Lung (tissue), 12 donors: ENCODE results near the gene GFI1B. TPM values are rescaled to one million over a fixed set of nuclear protein-coding genes. Genes with fewer than 3 reads are reported as not detected.

ENCODE experiments used
- ATAC-seq: fragments of 200-7000 bp; cut with Tn5 transposase; one replicate; pipeline ENCODE4 v1.9.1; 2020; ENCODE audit warnings: moderate number of reproducible peaks; ENCODE audit not compliant: insufficient read depth, low FRiP score
- DNase-seq, 3 donors: peaks; one replicate each; pipeline ENCODE4 v3.0.0-alpha.2; 2013 to 2017
- H3K27ac ChIP-seq, 2 donors: one replicate each; pipeline ENCODE4 v1.5.1; 2013; ENCODE audit warnings: mild to moderate bottlenecking in 2 of 2, moderate library complexity in 2 of 2, control low read depth in 1 of 2, inconsistent platforms in 1 of 2, low read depth in 1 of 2, low read length in 1 of 2
- H3K27me3 ChIP-seq, 3 donors: one replicate each; pipeline ENCODE4 v1.5.1; 2013; ENCODE audit warnings: low read length in 2 of 3; ENCODE audit not compliant: control insufficient read depth in 3 of 3, insufficient read depth in 3 of 3
- H3K36me3 ChIP-seq, 4 donors: one replicate each; pipeline ENCODE4 v1.5.1; 2013; ENCODE audit warnings: low read length in 4 of 4, mild to moderate bottlenecking in 1 of 4, moderate library complexity in 1 of 4; ENCODE audit not compliant: control insufficient read depth in 4 of 4, insufficient read depth in 4 of 4
- H3K4me1 ChIP-seq, 5 donors: one replicate each; pipeline ENCODE4 v1.5.1; 2013; ENCODE audit warnings: low read length in 5 of 5, mild to moderate bottlenecking in 2 of 5, moderate library complexity in 1 of 5; ENCODE audit not compliant: control insufficient read depth in 5 of 5, insufficient read depth in 5 of 5
- H3K4me3 ChIP-seq: one replicate; pipeline ENCODE4 v1.5.1; 2013; ENCODE audit warnings: mild to moderate bottlenecking, control low read depth, moderate library complexity
- H3K9ac ChIP-seq, 2 donors: one replicate each; pipeline ENCODE4 v1.5.1; 2013; ENCODE audit warnings: low read length in 2 of 2, control low read depth in 1 of 2; ENCODE audit not compliant: insufficient read depth in 1 of 2
- H3K9me3 ChIP-seq, 4 donors: one replicate each; pipeline ENCODE4 v1.5.1; 2013; ENCODE audit warnings: low read length in 3 of 4, mild to moderate bottlenecking in 1 of 4, moderate library complexity in 1 of 4; ENCODE audit not compliant: control insufficient read depth in 4 of 4, insufficient read depth in 3 of 4
- whole genome bisulfite sequencing, 2 donors: extraction: QIAGEN DNeasy Blood & Tissue Kit; methylation state at CpG; one replicate each; pipeline ENCODE4 v1.1.7; 2013; 5-methylcytosine and 5-hydroxymethylcytosine counted together
- polyA plus RNA-seq, 2 donors: library from polyadenylated mRNA; stranded (reverse); fragments of 200-250 nt; gene quantifications; one replicate each; pipeline ENCODE4 v1.2.1, GENCODE V29; 2013
- total RNA-seq, 2 donors: library from RNA; depleted of rRNA in 1 of 2; stranded (reverse); fragments of >200 nt in 1 of 2; gene quantifications; one replicate each; pipeline ENCODE4 v1.2.1, GENCODE V29; 2014 to 2021
- TF ChIP-seq, protein P1 (sequence below): IDR thresholded peaks from 2 replicates; pipeline ENCODE4 v1.5.1; 2012; ENCODE audit warnings: mild to moderate bottlenecking; ENCODE audit errors: control extremely low read depth, extremely low read depth
- donor health status: control.
- donor health status: control.
- donor health status: Bipolar disorder and iron deficiency.
- donor health status: healthy.
- donor health status: DM: yes; HTN: yes; CAD: no.

GFI1B gene
- total and polyA plus RNA-seq, 4 donors, result 0.25 to 1.4 (median 0.76) TPM

GRCh38 chr9:133031496-133031911 is 53.0 kb downstream of the GFI1B start:
- Histone ChIP-seq H3K4me1 (peaks cover 7 to 16% (median 11%) of the 10 kb centered on the region in 5 donors), H3K36me3 (peaks cover 0 to 17% (median 6%) of the 10 kb centered on the region in 4 donors), H3K27ac (no peak overlapping the region), H3K4me3 (peak overlapping the region; percentile 89), H3K9me3 (peaks cover 0 to 4% (median 0%) of the 10 kb centered on the region in 4 donors), H3K27me3 (no peaks in the 10 kb centered on the region), H3K9ac (peak overlapping the region; percentile 75 to 82)
- TF ChIP-seq, protein P1, sequence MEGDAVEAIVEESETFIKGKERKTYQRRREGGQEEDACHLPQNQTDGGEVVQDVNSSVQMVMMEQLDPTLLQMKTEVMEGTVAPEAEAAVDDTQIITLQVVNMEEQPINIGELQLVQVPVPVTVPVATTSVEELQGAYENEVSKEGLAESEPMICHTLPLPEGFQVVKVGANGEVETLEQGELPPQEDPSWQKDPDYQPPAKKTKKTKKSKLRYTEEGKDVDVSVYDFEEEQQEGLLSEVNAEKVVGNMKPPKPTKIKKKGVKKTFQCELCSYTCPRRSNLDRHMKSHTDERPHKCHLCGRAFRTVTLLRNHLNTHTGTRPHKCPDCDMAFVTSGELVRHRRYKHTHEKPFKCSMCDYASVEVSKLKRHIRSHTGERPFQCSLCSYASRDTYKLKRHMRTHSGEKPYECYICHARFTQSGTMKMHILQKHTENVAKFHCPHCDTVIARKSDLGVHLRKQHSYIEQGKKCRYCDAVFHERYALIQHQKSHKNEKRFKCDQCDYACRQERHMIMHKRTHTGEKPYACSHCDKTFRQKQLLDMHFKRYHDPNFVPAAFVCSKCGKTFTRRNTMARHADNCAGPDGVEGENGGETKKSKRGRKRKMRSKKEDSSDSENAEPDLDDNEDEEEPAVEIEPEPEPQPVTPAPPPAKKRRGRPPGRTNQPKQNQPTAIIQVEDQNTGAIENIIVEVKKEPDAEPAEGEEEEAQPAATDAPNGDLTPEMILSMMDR, result no peak
- ATAC-seq (no peak), DNase-seq (no peak)
- 68 to 70% methylated on average over 10 of the region's 10 CpGs for WGBS, 2 donors

DNA sequence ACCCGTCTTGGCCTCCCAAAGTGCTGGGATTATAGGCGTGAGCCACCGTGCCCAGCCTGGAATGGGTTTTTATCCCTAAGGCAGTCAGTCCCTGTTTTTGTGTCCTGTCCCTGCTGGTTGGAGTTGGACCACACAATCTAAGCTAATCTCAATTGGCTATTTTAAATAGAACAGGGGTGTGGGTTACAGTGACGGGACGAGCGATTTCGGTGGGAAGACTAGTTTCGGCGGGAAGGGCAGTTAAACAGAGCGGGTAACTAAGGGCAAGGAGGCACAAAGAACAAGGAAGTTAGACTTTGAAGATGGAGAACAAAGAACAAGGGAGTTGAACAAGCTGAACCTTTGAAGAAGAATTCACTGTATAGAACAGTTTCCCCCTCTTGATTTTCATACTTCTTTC is 53.7 kb downstream of the GFI1B start:
- Histone ChIP-seq H3K4me3 (no peak overlapping the region), H3K27ac (no peak overlapping the region), H3K9me3 (peaks cover 0 to 4% (median 0%) of the 10 kb centered on the region in 4 donors), H3K9ac (no peak overlapping the region), H3K4me1 (peaks cover 7 to 16% (median 11%) of the 10 kb centered on the region in 5 donors), H3K36me3 (peaks cover 0 to 17% (median 8%) of the 10 kb centered on the region in 4 donors), H3K27me3 (no peaks in the 10 kb centered on the region)
- WGBS, 2 donors, result 94 to 95% methylated on average over 10 of the region's 10 CpGs
- TF ChIP-seq, protein P1, result no peak
- DNase-seq (no peak), ATAC-seq (no peak)

DNA sequence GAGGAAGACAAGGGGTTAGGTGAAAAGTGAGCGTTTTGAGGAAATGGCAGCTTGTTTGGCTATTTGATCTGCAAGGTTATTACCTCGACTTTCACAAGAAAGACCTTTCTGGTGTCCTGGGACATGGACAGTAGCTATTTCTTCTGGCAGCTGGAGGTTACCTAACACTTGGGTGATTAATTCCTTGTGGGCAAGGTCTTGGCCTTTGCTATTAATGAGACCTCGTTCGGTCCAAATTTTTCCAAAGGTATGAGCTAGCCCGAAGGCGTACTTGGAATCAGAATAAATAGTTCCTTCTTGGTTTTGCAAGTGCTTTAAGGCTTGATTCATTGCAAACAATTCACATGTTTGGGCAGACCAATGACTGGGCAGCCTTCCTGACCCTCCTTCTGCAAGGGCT is 57.2 kb downstream of the GFI1B start:
- Histone ChIP-seq H3K9ac (no peak overlapping the region), H3K4me3 (no peak overlapping the region), H3K36me3 (peaks cover 0 to 17% (median 9%) of the 10 kb centered on the region in 4 donors), H3K27me3 (no peaks in the 10 kb centered on the region), H3K27ac (no peak overlapping the region), H3K9me3 (peaks cover 0 to 4% (median 0%) of the 10 kb centered on the region in 4 donors), H3K4me1 (peaks cover 5 to 11% (median 8%) of the 10 kb centered on the region in 5 donors)
- ATAC-seq (no peak), DNase-seq (no peak)
- TF ChIP-seq, protein P1, result no peak
- WGBS, 2 donors, result 68 to 75% methylated on average over 6 of the region's 6 CpGs
